Mesothelial cell of epicardium (in vitro differentiated cells): ENCODE results near the gene MAPK8IP3. TPM values are rescaled to one million over a fixed set of nuclear protein-coding genes. Genes with fewer than 3 reads are reported as not detected.

Experiments used
- DNase-seq, 2 experiments: peaks; one replicate each; pipeline ENCODE4 v3.0.0; 2021; ENCODE audit warnings: low spot score in 2 of 2; ENCODE audit not compliant: unreplicated experiment in 2 of 2
- H3K27ac Mint-ChIP-seq: 2 replicates; pipeline ENCODE4 v1.8.0; 2021; ENCODE audit warnings: mixed read lengths
- H3K27me3 Mint-ChIP-seq: 2 replicates; pipeline ENCODE4 v1.8.0; 2021; ENCODE audit warnings: low read depth, mixed read lengths
- H3K36me3 Mint-ChIP-seq: 2 replicates; pipeline ENCODE4 v1.8.0; 2021; ENCODE audit warnings: mixed read lengths
- H3K4me1 Mint-ChIP-seq: 2 replicates; pipeline ENCODE4 v1.8.0; 2021; ENCODE audit warnings: mixed read lengths
- H3K4me3 Mint-ChIP-seq: 2 replicates; pipeline ENCODE4 v1.8.0; 2021; ENCODE audit warnings: mild to moderate bottlenecking, moderate library complexity, mixed read lengths
- H3K9me3 Mint-ChIP-seq: 2 replicates; pipeline ENCODE4 v1.8.0; 2021; ENCODE audit warnings: mixed read lengths
- CTCF ChIP-seq: fragments of 200-600 bp; sonication (generic); IDR thresholded peaks from one replicate; pipeline ENCODE4 v1.5.0; 2021; ENCODE audit warnings: antibody characterized with exemption; ENCODE audit not compliant: unreplicated experiment
- total RNA-seq: library from RNA; stranded (reverse); gene quantifications from 3 replicates; pipeline ENCODE4 v1.2.1, GENCODE V29; 2021

MAPK8IP3 gene
- total RNA-seq, 1 donor from 2014 or later: 182 TPM

- DNase-seq: no peak
- Mint-ChIP-seq H3K9me3 (no peaks in the 10 kb centered on the region), H3K4me1 (peaks cover 7% of the 10 kb centered on the region), H3K4me3 (no peak overlapping the region), H3K36me3 (peaks cover 7% of the 10 kb centered on the region), H3K27me3 (no peaks in the 10 kb centered on the region), H3K27ac (no peak overlapping the region)
- TF ChIP-seq CTCF: no peak
Observed at GRCh38 chr16:1766701-1767100, 60.7 kb downstream of the MAPK8IP3 start.

GRCh38 chr16:1767116-1767994, 61.4 kb downstream of the MAPK8IP3 start:
- no peaks in the 10 kb centered on the region for H3K9me3 Mint-ChIP-seq
- H3K27me3 Mint-ChIP-seq: no peaks in the 10 kb centered on the region
- peaks cover 7% of the 10 kb centered on the region for H3K36me3 Mint-ChIP-seq
- no peak overlapping the region for H3K27ac Mint-ChIP-seq
- H3K4me3 Mint-ChIP-seq: no peak overlapping the region
- H3K4me1 Mint-ChIP-seq: peaks cover 13% of the 10 kb centered on the region
- no peak for TF ChIP-seq CTCF
- no peak for DNase-seq

- peaks cover 14% of the 10 kb centered on the region for H3K4me1 Mint-ChIP-seq
- H3K27me3 Mint-ChIP-seq: no peaks in the 10 kb centered on the region
- H3K9me3 Mint-ChIP-seq: no peaks in the 10 kb centered on the region
- no peak overlapping the region for H3K4me3 Mint-ChIP-seq
- H3K27ac Mint-ChIP-seq: no peak overlapping the region
- TF ChIP-seq CTCF: no peak
- DNase-seq: no peak
- peaks cover 7% of the 10 kb centered on the region for H3K36me3 Mint-ChIP-seq
Observed at GRCh38 chr16:1768061-1768766, 62.2 kb downstream of the MAPK8IP3 start.

DNA sequence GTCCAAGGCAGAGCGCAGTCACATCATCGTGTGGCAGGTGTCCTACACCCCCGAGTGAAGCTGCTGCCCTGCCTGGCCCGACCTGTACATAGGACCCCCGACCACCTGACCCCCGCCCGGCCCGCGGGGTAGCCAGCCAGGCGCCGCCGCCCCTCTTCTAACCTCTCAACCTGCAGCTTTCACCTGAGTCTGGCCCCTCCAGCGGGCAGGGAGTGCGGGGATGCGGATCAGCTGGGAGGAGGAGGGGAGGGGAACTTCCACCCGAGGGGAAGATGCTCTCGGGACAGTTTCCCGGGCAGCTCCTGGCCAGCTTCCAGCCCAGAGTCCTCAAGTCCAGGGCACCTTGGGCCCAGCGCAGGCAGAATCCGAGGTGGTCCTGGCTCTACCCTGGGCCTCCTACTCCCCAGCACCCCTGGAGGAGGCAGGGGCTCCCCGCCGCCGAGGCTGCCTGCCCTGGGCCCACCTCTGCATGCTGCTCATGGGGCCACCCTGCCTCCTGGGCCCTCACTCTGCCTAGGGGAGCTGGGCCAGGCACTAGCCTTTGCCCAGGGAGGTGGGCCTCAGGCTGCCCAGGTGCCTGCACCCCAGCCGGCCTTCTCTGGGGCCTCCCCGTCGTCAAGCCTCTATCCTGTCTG, 62.9 kb downstream of the MAPK8IP3 start:
- H3K4me1 Mint-ChIP-seq: peaks cover 17% of the 10 kb centered on the region
- H3K4me3 Mint-ChIP-seq: no peak overlapping the region
- DNase-seq: no peak
- H3K27me3 Mint-ChIP-seq: no peaks in the 10 kb centered on the region
- peaks cover 7% of the 10 kb centered on the region for H3K36me3 Mint-ChIP-seq
- no peaks in the 10 kb centered on the region for H3K9me3 Mint-ChIP-seq
- TF ChIP-seq CTCF: no peak
- H3K27ac Mint-ChIP-seq: no peak overlapping the region

DNA sequence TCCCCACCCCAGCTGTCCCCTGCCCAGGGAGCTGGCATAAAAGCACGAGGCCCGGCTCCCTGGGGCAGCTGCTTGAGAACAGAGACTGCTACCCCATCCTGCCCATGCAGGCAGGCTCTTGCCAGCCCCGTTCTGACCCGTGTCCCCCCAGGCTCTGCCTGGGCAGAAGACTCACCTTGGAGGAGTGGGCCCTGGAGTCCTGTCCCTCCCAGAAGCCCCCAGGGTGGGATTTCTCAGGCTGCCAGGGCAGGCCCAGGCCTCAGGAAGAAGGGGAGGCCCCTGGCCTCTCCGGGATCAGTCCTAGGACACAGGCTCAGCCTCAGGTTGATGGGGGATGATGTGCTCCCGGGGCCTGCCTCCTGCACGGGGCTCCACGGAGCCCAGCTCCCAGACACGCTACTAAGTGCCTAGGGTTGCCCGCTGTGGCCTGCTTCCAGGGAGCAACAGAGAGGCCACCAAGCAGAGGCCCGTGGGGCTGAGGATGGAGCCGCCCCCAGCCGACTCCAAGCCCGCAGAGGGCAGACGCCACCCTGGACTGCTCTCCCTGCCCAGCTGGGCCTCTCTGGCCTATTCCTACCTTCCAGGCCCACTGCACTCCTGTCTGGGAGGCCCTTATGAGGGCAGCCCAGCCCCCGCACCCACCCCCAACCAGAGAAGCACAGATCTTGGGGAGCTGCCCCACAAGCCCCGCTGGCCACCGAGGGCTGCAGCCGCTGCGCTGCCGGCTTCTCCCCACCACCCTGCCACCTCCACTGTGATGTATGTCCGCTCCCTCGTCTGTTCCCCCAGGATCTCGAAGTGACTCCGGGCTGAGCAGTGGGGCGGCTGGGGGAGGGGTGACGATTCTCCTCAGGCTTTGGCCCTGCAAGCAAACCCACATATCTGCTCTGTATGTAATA, 63.7 kb downstream of the MAPK8IP3 start:
- no peak for DNase-seq
- TF ChIP-seq CTCF: no peak
- Mint-ChIP-seq H3K4me1 (peaks cover 18% of the 10 kb centered on the region), H3K4me3 (peak overlapping the region; percentile 94), H3K9me3 (no peaks in the 10 kb centered on the region), H3K27me3 (no peaks in the 10 kb centered on the region), H3K36me3 (peaks cover 7% of the 10 kb centered on the region), H3K27ac (peak overlapping the region; percentile 71)
